Stimulated activated CD8-positive, alpha-beta memory T cell treated with anti-CD3 and anti-CD28 coated beads, Interleukin-4, amount 100 ng/mL, for 48 hours (primary cell): ENCODE data around the gene ZNF8.

Experiments
- DNase-seq: peaks from one replicate; pipeline ENCODE4 v3.0.0-alpha.2; 2020

ZNF8 gene

GRCh38 chr19:58300620-58301019, 21.9 kb downstream of the ZNF8 start:
- DNase-seq = no peak

- DNase-seq = no peak
These were observed 25.5 kb downstream of the ZNF8 start for GRCh38 chr19:58304255-58304654.

- DNase-seq = no peak
These were observed 26.0 kb downstream of the ZNF8 start for GRCh38 chr19:58304748-58305064.

GRCh38 chr19:58305065-58305931, 26.5 kb downstream of the ZNF8 start, which contains the start of gene ERVK3-1:
TSS of gene ERVK3-1 (plus strand) at chr19:58305377. CDS start at chr19:58312169, 6,792 bp downstream.
- peak; percentile 93 for DNase-seq

- DNase-seq = peak; percentile 29
These were observed 27.2 kb downstream of the ZNF8 start for GRCh38 chr19:58305932-58306323.

GRCh38 chr19:58307736-58308135, 29.0 kb downstream of the ZNF8 start:
- DNase-seq = no peak

GRCh38 chr19:58310685-58311084, 31.9 kb downstream of the ZNF8 start:
- peak; percentile 42 for DNase-seq

GRCh38 chr19:58311345-58311865, 32.6 kb downstream of the ZNF8 start:
- no peak for DNase-seq

- no peak for DNase-seq
These were observed 36.8 kb downstream of the ZNF8 start for GRCh38 chr19:58315580-58315979.

- DNase-seq = no peak
These were observed 38.8 kb downstream of the ZNF8 start for GRCh38 chr19:58317476-58318072.

GRCh38 chr19:58318297-58318696, 39.5 kb downstream of the ZNF8 start:
- DNase-seq = no peak

GRCh38 chr19:58319241-58319640, 40.5 kb downstream of the ZNF8 start:
- no peak for DNase-seq

- no peak for DNase-seq
These were observed 46.7 kb downstream of the ZNF8 start for GRCh38 chr19:58325311-58326022.

- no peak for DNase-seq
These were observed 47.8 kb downstream of the ZNF8 start for GRCh38 chr19:58326501-58326913.

- DNase-seq = peak; percentile 94
These were observed 48.4 kb downstream of the ZNF8 start, which contains the start of gene ZSCAN22 for GRCh38 chr19:58326914-58327726. TSS of gene ZSCAN22 (plus strand) at chr19:58326994. CDS start at chr19:58334803, 7,809 bp downstream.

GRCh38 chr19:58328999-58329398, 50.2 kb downstream of the ZNF8 start:
- DNase-seq = peak; percentile 51

GRCh38 chr19:58330458-58330857, 51.7 kb downstream of the ZNF8 start:
- DNase-seq = no peak

GRCh38 chr19:58332697-58333096, 53.9 kb downstream of the ZNF8 start:
- DNase-seq = no peak

GRCh38 chr19:58334691-58335249, 56.0 kb downstream of the ZNF8 start:
- DNase-seq = no peak

- no peak for DNase-seq
These were observed 56.9 kb downstream of the ZNF8 start for GRCh38 chr19:58335630-58336029.

GRCh38 chr19:58336216-58336615, 57.5 kb downstream of the ZNF8 start:
- no peak for DNase-seq

GRCh38 chr19:58336820-58337219, 58.1 kb downstream of the ZNF8 start:
- no peak for DNase-seq
